ENCODE results near the gene POLRMT. TPM values are rescaled to one million over a fixed set of nuclear protein-coding genes. Genes with fewer than 3 reads are reported as not detected.

POLRMT gene
- total and polyA plus RNA-seq, 8 donors, result 18.5 to 196 (median 80.9) TPM

- Histone ChIP-seq H3K4me3 (no peak overlapping the region), H3K4me1 (no peaks in the 10 kb centered on the region), H3K9me3 (no peaks in the 10 kb centered on the region), H3K27ac (no peak overlapping the region), H3K36me3 (no peaks in the 10 kb centered on the region), H3K27me3 (peaks cover 0 to 4% (median 0%) of the 10 kb centered on the region in 3 donors)
- 75 to 84% (median 80%) methylated on average over 34 to 35 of the region's 35 CpGs for whole genome bisulfite sequencing, 5 donors
- DNase-seq, result no peak
- intact Hi-C loops (cut with DNase I; ENCODE audit: low total_unique reads), result no loop called here
- TF ChIP-seq POLR2AphosphoS5 (IDR thresholded peaks at IDR 0.05), result no peak
- no peak for TF ChIP-seq CTCF (IDR thresholded peaks at IDR 0.05)
Measured at GRCh38 chr19:602391-603301, 30.7 kb downstream of the POLRMT start.

- H3K9me3 ChIP-seq, result no peaks in the 10 kb centered on the region
- DNase-seq, result no peak
- no peaks in the 10 kb centered on the region for H3K4me1 ChIP-seq
- H3K4me3 ChIP-seq, result no peak overlapping the region
- peaks cover 0 to 6% (median 0%) of the 10 kb centered on the region in 3 donors for H3K27me3 ChIP-seq
- H3K36me3 ChIP-seq, result no peaks in the 10 kb centered on the region
- intact Hi-C loops (cut with DNase I; ENCODE audit: low total_unique reads), result no loop called here
- no peak for TF ChIP-seq EP300 (IDR thresholded peaks at IDR 0.05)
- TF ChIP-seq POLR2A (IDR thresholded peaks at IDR 0.05), result no peak
- no peak for TF ChIP-seq CTCF (IDR thresholded peaks at IDR 0.05)
- no peak for TF ChIP-seq POLR2AphosphoS5 (IDR thresholded peaks at IDR 0.05)
- no peak overlapping the region for H3K27ac ChIP-seq
- WGBS, 5 donors, result 63 to 82% (median 74%) methylated on average over 21 to 25 of the region's 25 CpGs
Measured at GRCh38 chr19:601790-602189, 31.5 kb downstream of the POLRMT start.

GRCh38 chr19:601310-601709 lies 32.0 kb downstream of the POLRMT start:
- Histone ChIP-seq H3K9me3 (no peaks in the 10 kb centered on the region), H3K36me3 (no peaks in the 10 kb centered on the region), H3K27me3 (peaks cover 0 to 11% (median 0%) of the 10 kb centered on the region in 3 donors), H3K27ac (no peak overlapping the region), H3K4me1 (no peaks in the 10 kb centered on the region), H3K4me3 (no peak overlapping the region)
- intact Hi-C loops (cut with DNase I; ENCODE audit: low total_unique reads), result no loop called here
- DNase-seq, result no peak
- no peak for TF ChIP-seq POLR2A (IDR thresholded peaks at IDR 0.05)
- TF ChIP-seq POLR2AphosphoS5 (IDR thresholded peaks at IDR 0.05), result no peak
- no peak for TF ChIP-seq EP300 (IDR thresholded peaks at IDR 0.05)
- whole genome bisulfite sequencing, 5 donors, result 81 to 94% (median 91%) methylated on average over 27 to 28 of the region's 28 CpGs

- Histone ChIP-seq H3K9me3 (no peaks in the 10 kb centered on the region), H3K4me1 (no peaks in the 10 kb centered on the region), H3K36me3 (no peaks in the 10 kb centered on the region), H3K4me3 (no peak overlapping the region), H3K27ac (no peak overlapping the region), H3K27me3 (peaks cover 0 to 46% (median 5%) of the 10 kb centered on the region in 3 donors)
- WGBS, 5 donors, result 66 to 78% (median 75%) methylated on average over 17 to 18 of the region's 18 CpGs
- TF ChIP-seq POLR2A (IDR thresholded peaks at IDR 0.05) (no peak), EP300 (IDR thresholded peaks at IDR 0.05) (no peak)
- intact Hi-C loops (cut with DNase I; ENCODE audit: low total_unique reads), result no loop called here
- no peak for DNase-seq
Measured at GRCh38 chr19:597406-598315, 35.7 kb downstream of the POLRMT start.

- 82 to 88% (median 87%) methylated on average over 12 to 16 of the region's 16 CpGs for WGBS, 5 donors
- TF ChIP-seq EP300 (IDR thresholded peaks at IDR 0.05) (no peak), POLR2AphosphoS5 (IDR thresholded peaks at IDR 0.05) (no peak), POLR2A (IDR thresholded peaks at IDR 0.05) (no peak), CTCF (IDR thresholded peaks at IDR 0.05) (no peak)
- Histone ChIP-seq H3K4me3 (no peak overlapping the region), H3K27ac (no peak overlapping the region), H3K27me3 (peaks cover 10 to 60% (median 18%) of the 10 kb centered on the region in 3 donors), H3K4me1 (peaks cover 0 to 5% (median 1%) of the 10 kb centered on the region in 4 donors), H3K36me3 (no peaks in the 10 kb centered on the region), H3K9me3 (no peaks in the 10 kb centered on the region)
- DNase-seq, result no peak
- intact Hi-C loops (cut with DNase I; ENCODE audit: low total_unique reads), result no loop called here
Measured at GRCh38 chr19:596263-596655, 37.1 kb downstream of the POLRMT start.

Data from stomach (tissue), 9 donors.